Right lung (tissue), 10 donors: ENCODE measurements around the gene NAXD. TPM values are rescaled to one million over a fixed set of nuclear protein-coding genes. Genes with fewer than 3 reads are reported as not detected.
A peak's percentile ranks its signal among the peaks of the same experiment; 100 is the strongest.
"Not testable (repeated sequence)": the region's sequence is repeated elsewhere in the genome, so short reads cannot be mapped to it uniquely, and the experiment has no call there.

Experiments
- DNase-seq, 2 donors: peaks; one replicate each; pipeline ENCODE4 v3.0.0-alpha.2; 2013
- long read RNA-seq, 8 donors: transcript quantifications; one replicate each; lab custom pipeline, GENCODE V29; 2026
- polyA plus RNA-seq, 5 donors: library from polyadenylated mRNA; unstranded; fragments of 120-200 nt; gene quantifications; one replicate each; pipeline versions ENCODE4 v1.2.1 to v1.2.3, GENCODE V29; 2013; ENCODE audit warnings: inconsistent platforms in 1 of 5, low replicate concordance in 1 of 5; ENCODE audit not compliant: insufficient read length in 5 of 5, insufficient read depth in 1 of 5

The NAXD gene
- polyA plus RNA-seq, result 10 to 100 TPM; 34.3 to 44.8 (median 41.0) TPM
- long read RNA-seq, donor 1, partial matches to known transcripts, result 8 of 9 reads
- long read RNA-seq, donor 1, other reads (novel, unspliced or antisense), result 0 of 9 reads
- long read RNA-seq, donor 2, partial matches to known transcripts, result 0 of 1 reads
- long read RNA-seq, donor 2, other reads (novel, unspliced or antisense), result 0 of 1 reads
- long read RNA-seq, donor 3, result 0 reads
- long read RNA-seq, donor 4, partial matches to known transcripts, result 0 of 1 reads
- long read RNA-seq, donor 4, other reads (novel, unspliced or antisense), result 0 of 1 reads
- long read RNA-seq, donor 5, partial matches to known transcripts, result 0 of 14 reads
- long read RNA-seq, donor 5, other reads (novel, unspliced or antisense), result 13 of 14 reads
- long read RNA-seq, donor 6, partial matches to known transcripts, result 0 of 10 reads
- long read RNA-seq, donor 6, other reads (novel, unspliced or antisense), result 10 of 10 reads
- long read RNA-seq, donor 7, partial matches to known transcripts, result 0 of 6 reads
- long read RNA-seq, donor 7, other reads (novel, unspliced or antisense), result 6 of 6 reads
- long read RNA-seq, donor 8, partial matches to known transcripts, result 5 of 5 reads
- long read RNA-seq, donor 8, other reads (novel, unspliced or antisense), result 0 of 5 reads

DNA sequence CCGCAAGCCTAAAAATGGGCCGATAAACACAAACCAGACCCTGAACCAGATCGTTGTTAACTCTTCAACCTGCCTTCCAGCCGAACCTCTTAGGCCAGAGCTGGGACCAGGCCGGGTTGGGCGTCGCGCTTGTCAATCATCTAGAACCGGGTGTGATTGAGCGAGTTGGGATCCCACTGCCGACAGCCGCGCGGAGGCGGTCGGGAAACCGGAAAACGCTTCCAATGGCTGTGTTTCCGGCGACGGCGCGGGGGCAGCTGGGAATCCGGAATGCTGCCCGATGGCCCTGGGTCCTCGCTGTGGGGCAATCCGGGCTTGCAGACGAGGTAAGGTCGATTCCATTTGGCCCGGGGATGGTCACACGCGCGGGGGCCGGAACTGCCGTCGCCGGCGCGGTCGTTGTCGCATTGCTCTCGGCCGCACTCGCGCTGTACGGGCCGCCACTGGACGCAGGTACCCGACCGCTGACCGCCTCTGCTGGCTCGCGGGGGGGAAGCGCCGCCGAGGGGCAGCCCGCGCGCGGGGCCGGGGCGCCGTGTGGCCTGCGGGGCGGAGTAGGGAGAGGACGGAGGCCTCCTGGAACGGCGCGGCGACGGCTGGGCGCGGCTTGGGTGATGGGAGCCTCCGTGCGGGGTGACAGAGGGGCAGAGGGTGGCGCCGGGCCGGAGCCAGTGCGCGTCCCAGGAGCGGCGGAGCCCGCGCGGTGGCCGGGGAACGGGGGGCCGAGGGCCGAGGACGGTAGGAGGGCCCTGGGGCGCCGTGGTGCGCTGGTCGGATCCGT, at the start of gene NAXD:
TSS of gene NAXD (plus strand) at position 224 of the 781 bp plus-strand sequence. CDS start at position 281, 57 bp downstream.
- DNase-seq, result peak; percentile 86 to 88

- no peak for DNase-seq
Measured at GRCh38 chr13:110566171-110566570, 49.2 kb upstream of the NAXD start.

GRCh38 chr13:110568612-110569011, 46.7 kb upstream of the NAXD start:
- no peak for DNase-seq

DNA sequence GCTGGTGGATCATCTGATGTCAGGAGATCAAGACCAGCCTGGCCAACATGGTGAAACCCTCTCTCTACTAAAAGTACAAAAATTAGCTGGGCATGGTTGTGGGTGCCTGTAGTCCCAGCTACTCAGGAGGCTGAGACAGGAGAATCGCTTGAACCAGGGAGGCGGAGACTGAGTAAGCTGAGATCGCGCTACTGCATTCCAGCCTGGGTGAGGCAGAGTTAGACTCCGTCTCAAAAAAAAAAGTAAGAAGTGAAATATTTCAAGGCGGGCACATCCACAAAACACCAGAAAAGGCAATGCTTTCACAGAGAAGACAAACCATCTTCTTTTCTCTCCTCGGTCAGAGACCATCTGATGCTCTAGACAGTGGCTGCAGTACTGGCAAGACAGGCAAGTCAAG, 45.4 kb upstream of the NAXD start:
- not testable (repeated sequence) for DNase-seq

DNA sequence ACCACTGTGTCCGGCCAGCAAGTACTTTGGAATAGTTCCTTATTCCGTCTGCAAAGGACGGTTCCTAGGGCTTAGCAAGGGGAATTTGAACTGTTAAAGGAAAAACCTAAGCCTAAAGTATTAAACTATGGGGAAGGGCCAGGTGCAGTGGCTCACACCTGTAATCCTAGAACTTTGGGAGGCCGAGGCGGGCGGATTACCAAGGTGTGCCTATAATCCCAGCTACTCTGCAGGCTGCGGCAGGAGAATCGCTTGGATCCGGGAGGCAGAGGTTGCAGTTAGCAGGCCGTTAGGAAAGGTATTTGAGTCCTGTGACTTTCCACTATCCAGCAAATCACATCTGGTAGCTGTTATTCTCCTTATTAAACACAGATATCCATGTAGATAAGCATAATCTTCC, 44.5 kb upstream of the NAXD start:
- DNase-seq, result no peak

GRCh38 chr13:110571896-110572777, 43.2 kb upstream of the NAXD start:
- DNase-seq, result no peak

- no peak for DNase-seq
Measured at GRCh38 chr13:110572778-110573118, 42.6 kb upstream of the NAXD start.

DNA sequence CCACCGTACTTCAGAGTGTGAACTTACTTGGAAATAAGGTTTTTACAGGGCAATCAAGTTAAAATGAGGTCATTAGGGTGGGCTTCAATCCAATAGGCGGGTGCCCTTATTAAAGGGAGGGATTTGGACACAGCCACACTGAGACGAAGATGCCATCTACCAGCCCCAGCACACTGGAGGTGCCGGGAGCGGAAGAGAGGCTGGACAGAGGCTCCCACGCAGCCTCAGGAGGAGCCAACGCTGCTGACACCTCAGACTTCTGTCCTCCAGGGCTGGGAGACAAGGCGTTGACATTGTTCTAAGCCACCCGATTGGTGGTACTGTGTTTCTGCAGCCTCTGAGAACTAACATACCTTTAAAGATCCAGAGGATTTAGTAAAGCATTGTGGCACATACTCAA, 41.2 kb upstream of the NAXD start:
- DNase-seq, result no peak

DNA sequence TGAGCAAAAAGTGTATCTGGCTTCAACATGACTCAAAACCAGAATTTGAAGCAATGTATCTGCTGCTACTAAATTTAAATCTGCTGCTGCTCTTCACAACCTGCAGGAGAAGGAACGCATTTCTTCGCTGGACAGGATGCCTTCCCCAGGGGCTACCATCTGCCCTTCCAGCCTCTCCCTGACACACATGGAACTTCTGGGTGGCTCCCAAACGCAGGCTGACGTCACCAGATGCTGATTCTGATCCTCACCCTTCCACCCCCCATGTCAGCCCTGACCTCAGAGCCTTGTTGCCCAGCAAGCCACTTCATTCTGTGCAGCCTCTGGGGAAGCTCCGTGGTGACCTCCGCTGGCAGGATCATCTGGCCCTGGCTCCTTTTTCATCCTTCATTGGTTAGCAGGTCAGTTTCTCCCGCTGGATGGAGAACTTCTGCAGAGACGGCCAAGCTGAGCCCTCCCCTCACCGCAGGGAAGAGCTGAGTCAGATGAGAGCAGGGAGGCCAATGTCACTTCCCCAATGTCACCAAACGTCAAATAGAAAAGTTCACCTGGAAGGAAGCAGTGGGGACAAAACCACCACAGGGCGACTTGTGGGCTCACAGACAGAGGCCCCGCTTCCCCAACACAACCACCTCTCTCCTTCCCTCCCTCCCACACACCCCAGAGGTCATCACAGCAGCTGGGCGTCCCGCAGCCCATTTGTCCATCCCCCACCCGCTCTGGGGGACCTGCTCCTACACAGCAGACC, 39.8 kb upstream of the NAXD start:
- no peak for DNase-seq

GRCh38 chr13:110576070-110576394, 39.3 kb upstream of the NAXD start:
- no peak for DNase-seq

GRCh38 chr13:110576736-110577476, 38.4 kb upstream of the NAXD start:
- no peak for DNase-seq

GRCh38 chr13:110578363-110578762, 37.0 kb upstream of the NAXD start:
- no peak for DNase-seq

- no peak for DNase-seq
Measured at GRCh38 chr13:110580800-110581199, 34.5 kb upstream of the NAXD start.

DNA sequence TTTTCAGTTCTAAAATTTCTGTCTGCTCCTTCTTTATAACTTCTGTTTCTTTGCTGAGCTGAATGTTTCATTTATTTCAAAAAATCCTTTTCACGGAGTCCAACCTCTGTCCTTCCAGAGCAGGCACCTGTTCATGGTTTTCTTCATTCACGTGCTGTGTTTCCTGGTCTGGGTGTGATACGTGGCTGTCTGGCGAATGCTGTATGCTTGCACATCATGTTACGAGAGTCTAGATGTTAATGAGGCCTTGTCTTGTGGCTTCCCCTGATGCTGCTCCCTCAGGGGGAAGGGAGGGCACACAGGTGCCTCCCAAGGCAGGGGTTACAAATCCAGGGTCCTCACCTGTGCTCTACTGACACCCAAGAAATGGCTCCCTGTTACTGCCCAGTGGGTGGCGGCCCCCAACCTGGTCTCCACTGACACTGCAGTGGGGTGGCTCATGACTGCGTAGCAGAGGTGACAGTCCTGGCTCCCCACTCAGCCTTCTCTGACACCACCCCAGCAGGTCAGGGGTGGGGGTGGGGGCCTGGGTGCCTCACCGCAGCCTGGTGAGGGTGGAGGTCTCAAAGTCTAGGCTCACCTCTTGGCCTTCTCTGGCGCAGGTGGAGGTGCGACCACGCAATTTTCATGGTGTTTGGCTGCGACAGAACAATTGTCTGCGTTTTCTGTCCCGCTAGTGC, 33.7 kb upstream of the NAXD start:
- DNase-seq, result no peak

DNA sequence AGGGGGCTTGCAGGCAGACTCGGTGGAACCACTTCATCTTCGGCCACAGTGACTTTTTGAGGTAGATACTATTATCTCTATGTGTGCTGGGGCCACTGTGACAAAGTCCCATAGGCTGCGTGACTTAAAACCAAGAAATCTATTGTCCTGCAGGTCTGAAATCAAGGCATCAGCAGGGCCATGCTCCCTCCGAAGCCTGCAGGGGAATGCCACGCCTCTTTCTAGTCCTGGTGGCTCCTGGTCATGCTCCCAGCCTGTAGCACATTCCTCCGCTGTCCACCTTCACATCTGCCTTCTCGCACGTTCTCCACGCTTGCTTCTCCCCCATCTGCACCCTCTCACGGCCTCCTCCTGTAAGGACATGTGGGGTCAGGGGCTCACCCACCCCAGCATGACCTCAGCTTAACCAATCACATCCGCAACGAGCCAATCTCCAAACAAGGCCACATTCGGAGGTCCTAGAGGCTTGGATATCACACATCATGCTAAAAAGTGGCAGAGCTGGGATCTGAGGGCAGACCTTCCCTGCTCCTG, 32.9 kb upstream of the NAXD start:
- no peak for DNase-seq

DNA sequence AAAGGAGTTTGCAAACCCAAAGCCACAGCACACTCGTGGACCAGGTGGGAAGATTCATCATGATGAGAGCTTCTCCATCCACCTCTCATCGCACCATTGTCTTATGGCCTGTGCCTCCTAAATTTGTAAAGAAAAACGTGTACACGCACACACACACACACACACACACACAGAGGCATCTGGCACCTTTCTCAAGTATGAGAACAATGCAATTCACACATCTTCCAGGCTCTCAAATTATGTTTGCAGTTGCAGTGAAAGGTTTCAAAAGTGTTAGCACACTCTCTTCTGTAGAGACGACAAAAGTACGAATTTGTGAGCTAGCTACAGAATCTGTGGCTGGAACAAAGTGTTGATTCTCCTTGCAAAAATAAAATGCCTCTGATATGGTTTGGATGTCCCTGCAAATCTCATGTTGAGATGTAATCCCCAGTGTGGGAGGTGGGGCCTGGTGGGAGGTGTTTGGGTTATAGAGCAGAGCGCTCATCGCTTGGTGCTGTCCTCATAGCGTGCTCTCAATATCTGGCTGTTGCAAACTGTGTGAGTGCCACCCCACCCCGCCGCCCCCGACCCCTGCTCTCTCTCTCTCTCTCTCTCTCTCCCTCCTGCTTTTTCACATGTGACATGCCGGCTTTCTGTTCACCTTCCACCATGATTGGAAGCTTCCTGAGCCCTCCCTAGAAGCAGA, 32.0 kb upstream of the NAXD start:
- DNase-seq, result no peak

GRCh38 chr13:110589793-110590390, 25.5 kb upstream of the NAXD start:
- no peak for DNase-seq

- no peak for DNase-seq
Measured at GRCh38 chr13:110590577-110590976, 24.8 kb upstream of the NAXD start.
